Activated CD4-positive, alpha-beta T cell treated with anti-CD3 and anti-CD28 coated beads for 24 hours (primary cell): ENCODE measurements around the gene MOB3C.

Experiments used
- DNase-seq, 2 donors: peaks; one replicate each; pipeline ENCODE4 v3.0.0-alpha.2; 2020; ENCODE audit warnings: low read depth in 2 of 2

The MOB3C gene

GRCh38 chr1:46606255-46606965 is 10.2 kb downstream of the MOB3C start:
- no peak for DNase-seq

GRCh38 chr1:46605232-46605631 is 11.4 kb downstream of the MOB3C start:
- no peak for DNase-seq

- DNase-seq, result peak; percentile 97 to 99
Measured at GRCh38 chr1:46603858-46604549, 12.6 kb downstream of the MOB3C start, which contains the start of gene MKNK1. TSS of gene MKNK1 (minus strand) at chr1:46604268. CDS start at chr1:46583327, 20,941 bp downstream.

GRCh38 chr1:46603481-46603857 is 13.1 kb downstream of the MOB3C start:
- DNase-seq, result no peak

GRCh38 chr1:46601257-46602007 is 15.2 kb downstream of the MOB3C start:
- no peak for DNase-seq

GRCh38 chr1:46599059-46599970 is 17.3 kb downstream of the MOB3C start:
- no peak for DNase-seq

GRCh38 chr1:46596846-46597245 is 19.8 kb downstream of the MOB3C start:
- no peak for DNase-seq

- no peak for DNase-seq
Measured at GRCh38 chr1:46596036-46596435, 20.6 kb downstream of the MOB3C start.

- no peak for DNase-seq
Measured at GRCh38 chr1:46595127-46595526, 21.5 kb downstream of the MOB3C start.

- DNase-seq, result no peak
Measured at GRCh38 chr1:46594063-46594462, 22.5 kb downstream of the MOB3C start.

- DNase-seq, result no peak
Measured at GRCh38 chr1:46592823-46593222, 23.8 kb downstream of the MOB3C start.

GRCh38 chr1:46589529-46589928 is 27.1 kb downstream of the MOB3C start:
- no peak for DNase-seq

GRCh38 chr1:46587069-46587468 is 29.5 kb downstream of the MOB3C start:
- DNase-seq, result no peak

GRCh38 chr1:46585312-46585938 is 31.2 kb downstream of the MOB3C start:
- DNase-seq, result no peak

GRCh38 chr1:46583494-46583893 is 33.1 kb downstream of the MOB3C start:
- DNase-seq, result no peak

- no peak for DNase-seq
Measured at GRCh38 chr1:46582972-46583371, 33.6 kb downstream of the MOB3C start.

GRCh38 chr1:46581681-46582455 is 34.7 kb downstream of the MOB3C start:
- DNase-seq, result no peak

GRCh38 chr1:46580140-46580903 is 36.3 kb downstream of the MOB3C start:
- DNase-seq, result no peak

- DNase-seq, result no peak
Measured at GRCh38 chr1:46577671-46578070, 38.9 kb downstream of the MOB3C start.

GRCh38 chr1:46576596-46576995 is 40.0 kb downstream of the MOB3C start:
- DNase-seq, result no peak
